Measurements from ENCODE around the gene HS2ST1.

Gene HS2ST1

DNA sequence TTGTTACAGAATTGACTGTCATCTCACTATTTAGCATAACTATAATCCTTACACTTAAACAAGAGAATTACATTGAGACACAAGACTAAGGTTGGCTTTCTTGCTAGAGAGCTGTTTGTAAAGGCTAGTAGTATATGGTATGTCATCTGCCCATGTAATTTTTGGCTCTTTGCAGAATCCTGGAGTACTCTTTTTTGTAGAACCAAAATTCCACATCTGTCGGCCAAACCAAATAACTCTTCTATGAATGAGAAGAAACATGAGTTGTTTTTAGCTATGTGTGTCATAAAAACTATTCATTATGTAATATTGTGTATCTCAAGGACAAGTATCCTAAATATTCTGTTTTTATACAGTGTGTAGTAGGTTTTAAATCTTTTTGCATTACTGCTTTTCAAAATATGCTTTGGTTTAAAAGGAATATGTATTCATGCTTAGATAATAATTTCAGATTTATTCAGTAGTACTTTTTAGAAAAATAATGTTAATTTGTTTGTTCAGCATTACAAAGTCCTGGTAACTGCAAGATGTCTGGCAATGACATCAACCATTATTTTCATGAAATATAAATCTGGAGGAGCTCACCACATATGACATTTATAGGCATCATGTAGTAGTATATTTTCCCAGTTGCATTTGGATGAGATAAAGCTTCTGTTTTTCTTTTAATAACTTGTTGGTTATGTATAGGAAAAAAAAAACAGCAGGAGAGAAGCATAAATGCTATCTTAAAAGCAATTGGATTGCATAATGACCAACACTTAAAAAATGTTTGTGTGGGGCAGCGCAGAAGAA lies 159.8 kb downstream of the HS2ST1 start:
- no peak for DNase-seq

DNA sequence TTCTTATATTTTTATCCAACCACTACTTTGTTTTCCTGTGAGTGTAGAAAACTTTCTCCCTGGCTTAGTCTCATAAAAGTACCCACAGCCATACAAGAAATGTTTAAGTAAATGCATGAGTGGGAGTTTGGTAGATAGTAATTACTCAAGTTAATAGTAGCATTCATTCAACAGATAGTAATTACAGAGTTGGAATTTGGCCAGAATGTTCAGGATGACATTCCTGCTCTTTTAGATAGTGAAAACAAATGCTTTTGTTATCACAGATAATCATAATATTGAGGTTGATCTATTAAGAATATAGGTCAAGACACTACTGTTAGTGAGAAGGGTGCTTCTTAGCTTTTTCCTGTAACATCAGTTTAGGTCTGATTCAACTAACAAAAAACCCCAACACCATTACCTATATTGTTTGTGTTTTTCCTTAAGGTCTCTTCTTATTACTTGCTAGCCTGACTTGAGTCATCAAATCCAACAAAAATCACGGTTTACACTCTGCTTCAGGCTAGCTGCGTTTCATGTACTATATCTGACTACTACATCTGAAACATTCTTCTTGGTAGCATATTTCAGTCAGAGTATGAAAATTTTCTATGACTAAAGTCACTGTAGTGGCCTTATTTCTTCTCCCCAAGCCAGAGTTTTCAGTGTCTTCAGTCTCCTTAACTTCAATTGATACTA lies 163.7 kb downstream of the HS2ST1 start:
- DNase-seq = no peak

DNA sequence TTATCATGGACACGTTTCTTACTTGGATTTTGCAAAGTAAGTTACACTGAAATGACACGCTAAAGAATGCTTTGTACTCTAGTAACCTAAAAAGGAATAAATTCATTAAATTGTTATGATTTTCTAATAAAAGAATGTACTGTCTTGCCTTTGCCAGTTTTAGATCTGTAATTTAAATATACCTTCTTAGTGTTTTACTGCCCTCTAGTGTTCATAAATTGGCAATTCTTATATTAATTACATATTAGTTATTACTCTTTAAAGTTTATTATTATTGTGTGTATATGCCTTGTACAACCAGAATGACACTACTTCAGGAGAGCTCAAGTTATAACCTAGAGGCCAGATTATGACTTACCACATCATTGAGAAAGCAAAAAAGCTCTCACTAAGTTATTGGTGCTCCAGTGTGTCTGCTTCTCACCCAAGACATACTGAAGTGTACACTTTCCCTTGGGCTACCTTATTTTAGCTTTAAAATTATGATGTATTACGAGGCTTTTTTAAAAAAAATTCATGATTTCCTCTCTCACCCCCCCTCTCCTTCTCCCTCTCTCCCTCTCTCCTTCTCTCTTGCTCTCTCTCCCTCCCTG lies 169.9 kb downstream of the HS2ST1 start:
- no peak for DNase-seq

DNA sequence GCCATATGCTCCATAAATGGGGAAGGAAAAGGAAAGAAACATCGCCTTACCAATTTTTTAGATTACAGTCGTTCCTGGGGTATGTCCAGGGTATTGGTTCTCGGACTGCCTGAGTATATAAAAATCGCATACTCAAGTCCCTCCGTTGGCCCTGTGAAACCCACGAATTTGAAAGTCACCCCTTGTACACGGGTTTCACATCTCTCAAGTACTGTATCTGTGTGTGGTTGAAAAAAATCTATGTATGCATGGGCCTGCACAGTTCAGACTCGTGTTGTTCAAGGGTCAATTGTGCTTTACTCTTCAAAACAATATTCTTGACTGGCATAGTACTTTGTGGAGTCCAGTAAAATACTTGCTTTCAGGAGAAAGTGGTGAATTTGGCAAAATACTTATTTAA lies 171.7 kb downstream of the HS2ST1 start:
- DNase-seq = no peak

DNA sequence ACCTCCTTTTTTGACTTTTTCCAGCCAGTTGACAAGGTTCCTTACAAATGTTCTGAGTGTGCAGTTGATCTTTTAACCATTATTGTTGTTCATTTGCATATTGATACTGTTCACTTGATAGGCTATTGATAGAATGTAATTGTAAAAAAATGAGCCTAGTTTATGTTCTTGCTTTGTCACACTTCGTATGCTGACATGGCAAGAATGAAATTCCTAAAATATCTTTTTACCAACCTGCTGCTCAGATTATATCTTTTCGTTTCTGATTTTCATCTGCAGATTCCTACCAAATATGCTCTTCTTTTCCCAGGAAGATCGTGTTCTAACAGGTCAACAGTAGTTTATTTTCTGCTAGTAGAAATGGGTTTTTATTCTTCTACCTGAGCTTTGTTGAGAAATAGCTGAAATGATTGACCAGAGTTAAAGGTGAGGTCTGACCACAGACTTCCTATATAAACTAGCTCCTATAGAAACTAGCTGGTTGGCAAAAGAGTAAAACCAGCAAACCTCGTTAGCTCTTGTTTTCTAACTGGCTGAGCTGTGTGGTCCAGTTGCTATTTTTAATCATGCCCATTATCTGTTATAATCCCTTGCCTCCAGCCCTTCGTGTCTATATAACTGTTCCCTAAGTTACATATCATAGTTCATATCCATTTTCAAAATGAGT lies 174.8 kb downstream of the HS2ST1 start:
- DNase-seq = no peak

DNA sequence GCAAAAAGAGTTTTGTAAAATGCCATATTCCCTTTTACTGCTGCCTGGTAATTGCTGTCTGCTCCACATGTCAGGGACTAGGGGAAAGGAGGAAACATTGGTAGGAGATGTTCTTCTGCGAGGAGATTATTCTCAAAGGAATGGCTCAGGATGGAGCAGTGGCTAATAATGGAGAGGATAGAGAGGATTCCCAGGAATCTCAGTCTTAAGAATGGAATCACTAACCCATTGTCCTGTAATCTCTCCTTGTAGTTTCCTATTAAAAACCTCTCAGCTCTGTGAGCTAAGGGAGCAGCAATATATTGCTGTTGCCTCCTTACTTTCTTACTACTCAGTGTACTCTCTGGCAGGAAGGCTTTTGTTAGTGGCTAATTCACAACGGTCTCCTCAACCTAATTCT lies 175.4 kb downstream of the HS2ST1 start:
- DNase-seq = no peak

DNA sequence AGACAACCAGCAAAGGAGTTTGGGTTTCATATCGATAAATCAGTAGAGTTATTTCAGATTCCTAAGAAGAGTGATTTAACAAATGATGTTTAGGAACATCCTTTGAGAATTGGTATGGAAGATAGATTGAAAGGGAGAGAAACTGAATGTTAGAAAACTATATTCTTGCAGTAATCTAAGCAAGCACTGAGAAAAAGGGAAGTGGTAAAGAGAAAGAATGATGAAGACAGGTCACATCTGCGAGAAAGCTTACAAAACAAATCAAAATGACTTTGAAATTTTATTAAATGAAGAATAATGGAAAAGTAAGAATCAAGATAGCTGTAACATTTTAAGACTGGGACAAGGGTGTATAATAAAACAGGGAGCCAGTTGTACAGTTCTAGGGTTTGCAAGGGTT lies 177.0 kb downstream of the HS2ST1 start:
- DNase-seq = no peak

DNA sequence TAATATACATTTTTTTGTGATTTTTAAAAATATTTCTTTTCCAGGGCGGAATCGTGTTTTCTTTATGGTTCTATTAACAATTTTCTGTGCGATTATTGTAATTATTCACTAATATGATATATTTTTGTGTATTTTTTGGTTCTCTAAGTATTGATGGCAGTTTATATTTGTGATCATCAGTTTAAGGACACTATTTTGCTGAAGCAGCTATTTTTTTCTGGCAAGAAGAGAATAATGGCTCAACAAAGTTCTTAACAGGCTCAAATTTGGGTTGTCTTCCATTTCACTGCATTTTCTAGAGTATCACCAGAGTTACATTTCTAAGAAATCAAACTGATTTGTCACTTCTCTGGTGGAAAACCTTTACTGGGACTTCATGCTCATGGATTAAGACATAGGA lies 178.4 kb downstream of the HS2ST1 start:
- DNase-seq = no peak

DNA sequence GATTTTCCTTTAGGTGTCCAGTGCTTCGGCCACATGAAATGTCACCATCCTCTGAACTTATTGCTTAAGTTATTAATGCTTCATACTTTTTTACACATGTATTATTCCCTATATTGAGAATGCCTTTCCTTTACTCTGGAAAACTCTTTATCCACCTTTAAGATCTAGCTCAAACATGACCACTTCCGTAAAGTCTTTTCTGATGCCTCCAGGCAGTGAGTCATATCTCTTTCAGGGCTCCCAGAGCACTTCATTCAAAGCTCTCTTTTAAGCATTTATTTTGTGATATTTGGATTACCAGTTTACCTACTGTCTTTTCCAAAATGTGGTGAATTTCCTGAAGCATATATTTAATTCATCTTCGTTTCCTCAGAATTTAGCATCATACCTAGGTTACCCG lies 178.9 kb downstream of the HS2ST1 start:
- no peak for DNase-seq

DNA sequence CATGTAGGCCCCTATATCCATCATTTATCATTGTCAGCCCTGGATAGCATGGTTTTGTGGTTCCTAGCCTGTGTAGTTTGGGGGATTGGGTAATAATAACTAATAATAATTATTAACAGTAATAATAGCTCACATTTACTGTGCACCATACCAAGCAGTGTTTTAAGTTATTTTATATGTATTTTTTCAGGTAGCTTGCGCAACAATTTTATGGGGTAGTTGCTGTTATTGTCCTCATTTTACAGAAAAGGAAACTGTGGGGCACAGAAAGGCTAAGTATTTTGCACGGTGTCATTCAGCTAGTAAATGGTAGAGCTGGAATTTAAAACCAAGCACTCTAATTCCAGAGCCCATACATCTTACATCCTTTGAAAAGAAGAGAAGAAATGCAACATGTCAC lies 179.8 kb downstream of the HS2ST1 start:
- no peak for DNase-seq

DNA sequence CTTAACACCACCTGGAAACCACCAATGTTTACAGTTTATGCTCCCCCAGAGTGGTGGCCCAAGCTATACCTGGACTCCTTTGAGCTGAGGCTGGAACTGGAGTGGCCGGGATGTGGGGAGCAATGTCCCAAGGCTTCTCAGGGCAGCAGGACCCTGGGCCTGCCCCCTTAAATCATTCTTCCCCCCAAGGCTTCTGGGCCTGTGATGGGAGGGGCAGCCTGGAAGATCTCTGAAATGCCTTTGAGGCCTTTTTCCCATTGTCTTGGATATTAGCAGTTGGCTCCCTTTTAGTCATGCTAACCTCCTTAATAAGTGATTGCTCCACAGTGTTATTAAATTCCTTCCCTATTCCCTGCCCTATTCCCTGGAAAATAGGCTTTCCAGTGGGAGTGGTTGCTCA lies 185.8 kb downstream of the HS2ST1 start:
- DNase-seq = no peak

DNA sequence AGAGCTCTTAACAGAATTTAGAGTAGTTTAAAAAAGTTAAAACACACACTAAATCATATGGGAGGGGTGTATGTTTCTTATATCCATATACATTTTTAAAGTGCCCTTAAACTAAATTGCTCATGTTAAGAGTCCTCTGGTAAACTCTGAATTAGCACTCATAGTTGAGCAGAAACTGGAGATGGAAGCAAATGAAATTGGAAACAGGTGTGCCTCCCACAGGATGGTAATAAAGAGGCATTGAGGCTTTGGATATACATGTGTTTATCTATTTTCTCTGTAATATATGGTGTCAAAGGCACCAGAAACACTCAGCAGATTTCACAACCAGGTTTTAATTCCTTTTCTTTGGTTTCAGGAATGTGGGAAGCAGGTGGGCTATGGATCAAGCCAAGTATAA lies 188.6 kb downstream of the HS2ST1 start:
- no peak for DNase-seq

DNA sequence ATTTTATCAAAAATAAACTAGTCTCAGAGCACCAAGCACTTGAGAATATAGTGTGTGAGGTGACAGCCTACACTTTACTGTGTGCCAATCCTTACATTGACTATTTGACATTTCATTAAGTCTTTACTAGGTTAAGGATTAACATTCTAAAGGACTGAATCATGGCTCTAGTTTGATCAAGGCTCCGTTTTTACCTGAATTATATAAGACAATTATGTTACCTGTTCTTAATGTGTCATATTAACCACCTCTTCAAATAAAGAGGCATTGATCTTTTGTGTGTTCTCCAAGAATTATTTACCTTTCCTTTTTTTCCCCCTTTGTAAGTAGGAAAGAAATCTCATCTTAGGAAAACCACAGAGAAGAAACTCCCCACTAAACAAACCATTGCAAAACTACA lies 189.7 kb downstream of the HS2ST1 start:
- DNase-seq = no peak

DNA sequence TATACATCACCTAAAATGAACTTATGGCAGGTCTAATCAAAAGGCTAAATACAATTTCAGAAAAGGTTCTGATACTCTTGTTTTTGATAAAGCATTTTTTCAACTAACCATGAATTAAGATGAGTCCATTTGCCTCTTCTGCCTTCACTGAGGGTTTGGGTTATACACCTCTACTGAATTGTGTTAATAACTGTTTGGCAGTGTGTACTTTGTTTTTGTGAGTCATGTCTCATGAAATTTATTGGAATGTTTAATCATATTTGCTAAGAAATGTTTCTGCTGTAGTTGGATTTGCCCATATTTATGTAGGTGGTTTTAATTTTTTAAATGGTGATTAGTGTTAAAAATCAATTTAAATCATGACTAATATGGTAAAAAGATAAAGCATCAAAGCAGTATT lies 190.5 kb downstream of the HS2ST1 start:
- no peak for DNase-seq

DNA sequence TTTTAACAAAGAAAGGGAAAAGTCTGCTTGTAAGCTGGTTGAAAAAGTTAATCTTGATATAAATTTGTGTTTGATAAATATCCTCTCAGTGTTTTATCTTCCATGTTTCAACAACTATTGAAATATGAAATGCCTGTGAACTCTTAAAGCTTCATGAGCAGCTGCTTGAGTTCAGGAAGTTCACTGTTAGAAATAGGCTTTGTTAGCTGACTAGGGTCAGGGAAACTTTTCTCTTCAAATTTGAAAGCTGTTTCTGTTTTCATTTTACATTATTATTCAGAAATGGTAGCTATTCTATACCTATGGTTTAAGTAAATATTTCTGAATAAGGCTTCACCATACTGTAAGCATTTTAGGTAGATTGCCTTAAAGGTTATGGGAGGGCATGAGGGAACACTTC lies 191.7 kb downstream of the HS2ST1 start:
- no peak for DNase-seq

DNA sequence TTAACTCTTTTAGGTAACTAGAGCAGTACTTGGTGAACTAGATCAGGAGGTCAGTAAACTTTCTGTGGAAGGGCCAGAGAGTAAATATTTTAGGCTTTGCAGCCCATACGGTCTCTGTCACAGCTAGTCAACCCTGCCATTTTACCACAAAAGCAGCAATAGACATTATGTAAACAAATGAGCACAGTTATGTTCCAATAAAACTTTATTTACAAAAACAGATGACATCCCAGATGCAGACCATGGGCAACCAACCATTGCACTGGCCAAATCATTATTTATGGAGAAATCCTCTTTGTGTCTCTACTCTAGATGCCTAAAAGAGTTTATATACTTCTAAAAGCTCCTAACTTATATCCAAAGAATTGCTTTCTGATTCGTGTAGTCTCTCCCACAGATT lies 192.4 kb downstream of the HS2ST1 start:
- no peak for DNase-seq

DNA sequence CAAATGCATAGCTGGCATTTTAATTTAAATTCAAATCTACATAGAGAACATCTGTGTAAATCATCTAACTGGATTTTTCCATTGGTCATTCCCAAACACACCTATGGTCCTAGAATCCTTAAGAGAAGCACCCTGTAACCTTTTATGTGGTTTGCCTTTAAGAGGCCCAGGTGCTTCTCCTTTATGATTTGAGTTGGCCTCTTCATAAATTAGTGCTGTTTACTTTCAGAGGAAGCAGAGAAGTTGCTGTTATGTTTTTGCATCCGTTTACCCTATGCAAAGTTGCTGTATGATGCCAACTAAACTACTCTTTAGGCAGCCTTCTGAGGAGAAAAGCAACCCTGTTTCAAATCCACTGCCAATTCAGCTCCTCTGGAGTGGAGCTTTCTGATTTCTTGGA lies 193.8 kb downstream of the HS2ST1 start:
- no peak for DNase-seq

DNA sequence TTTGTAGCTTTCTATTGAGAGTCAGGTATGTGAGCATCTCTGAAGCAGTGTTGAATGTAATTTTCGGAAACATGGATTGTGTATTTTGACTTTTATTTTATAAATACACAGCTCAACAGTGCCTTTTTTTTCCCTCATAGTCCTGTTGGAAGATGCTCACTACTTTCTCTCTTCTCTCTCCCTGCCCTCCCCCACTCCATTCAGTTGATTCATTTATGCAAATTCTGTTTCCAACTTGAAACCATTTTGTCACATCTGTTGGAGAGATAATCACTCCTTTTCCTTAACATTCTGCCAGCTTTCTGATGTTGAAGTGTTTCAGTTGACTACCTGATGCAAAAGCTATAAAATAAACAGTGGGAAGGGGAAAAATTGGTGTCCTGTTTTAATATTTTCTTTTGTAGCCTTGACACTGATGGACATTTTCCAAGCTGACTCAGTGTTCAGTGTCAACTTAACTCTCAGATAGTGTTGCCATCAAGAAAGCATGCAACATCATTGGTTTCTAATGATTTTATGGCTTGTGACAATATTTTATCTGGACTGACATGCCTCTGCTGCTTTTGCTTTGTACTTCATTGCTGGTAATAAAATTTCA lies 194.5 kb downstream of the HS2ST1 start:
- DNase-seq = no peak

DNA sequence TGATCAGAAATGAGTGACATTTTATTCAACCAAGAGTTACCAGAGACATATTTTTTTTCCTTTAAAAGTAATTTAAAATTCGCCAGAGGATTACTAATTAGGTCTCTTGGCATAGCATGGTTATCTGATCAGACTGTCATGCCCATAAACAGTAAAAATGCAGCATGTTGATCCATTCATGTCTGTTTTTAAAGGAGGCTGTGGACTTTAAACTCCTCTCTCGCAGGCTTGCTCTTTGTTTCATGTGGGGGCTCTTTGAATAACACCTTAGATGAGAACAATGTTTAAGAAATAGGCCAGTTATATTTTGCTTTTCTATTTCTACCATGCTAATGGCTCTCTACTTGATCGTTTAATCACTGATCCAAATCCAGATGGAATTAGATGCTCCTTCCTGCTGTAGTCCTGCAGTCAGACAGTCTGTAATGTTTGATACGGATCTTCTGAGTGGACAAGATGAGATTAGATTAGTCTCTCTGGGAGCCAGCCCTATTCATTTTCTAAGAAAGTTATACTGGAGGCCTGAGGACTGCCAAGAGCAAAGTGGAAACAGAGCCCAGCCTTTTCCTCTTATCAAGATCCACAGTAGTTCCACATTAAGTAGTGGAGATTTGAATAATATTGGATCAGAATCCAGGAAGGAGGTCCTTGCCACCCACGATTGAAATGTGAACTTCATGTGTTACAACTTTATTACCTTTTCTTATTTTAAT lies 197.4 kb downstream of the HS2ST1 start:
- DNase-seq = no peak

DNA sequence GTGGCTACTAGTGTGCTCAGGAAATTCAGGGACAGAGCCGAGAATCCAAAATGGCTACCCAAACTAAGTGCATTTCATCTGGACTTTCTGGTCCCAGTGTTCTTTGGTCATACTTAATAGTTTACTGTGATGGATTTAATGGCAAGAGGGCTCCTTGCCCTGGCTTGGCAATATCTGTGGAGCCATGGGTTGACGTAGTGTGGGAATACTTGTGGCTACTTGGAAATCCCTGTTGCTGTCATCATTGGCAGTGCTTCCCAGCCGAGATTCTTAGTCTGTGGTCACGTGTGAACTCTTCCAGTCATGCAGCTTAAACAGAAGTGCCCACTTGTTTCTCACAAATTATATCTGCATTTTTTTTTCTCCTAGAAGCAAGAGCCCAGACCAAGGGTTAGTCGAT lies 198.9 kb downstream of the HS2ST1 start:
- no peak for DNase-seq

DNA sequence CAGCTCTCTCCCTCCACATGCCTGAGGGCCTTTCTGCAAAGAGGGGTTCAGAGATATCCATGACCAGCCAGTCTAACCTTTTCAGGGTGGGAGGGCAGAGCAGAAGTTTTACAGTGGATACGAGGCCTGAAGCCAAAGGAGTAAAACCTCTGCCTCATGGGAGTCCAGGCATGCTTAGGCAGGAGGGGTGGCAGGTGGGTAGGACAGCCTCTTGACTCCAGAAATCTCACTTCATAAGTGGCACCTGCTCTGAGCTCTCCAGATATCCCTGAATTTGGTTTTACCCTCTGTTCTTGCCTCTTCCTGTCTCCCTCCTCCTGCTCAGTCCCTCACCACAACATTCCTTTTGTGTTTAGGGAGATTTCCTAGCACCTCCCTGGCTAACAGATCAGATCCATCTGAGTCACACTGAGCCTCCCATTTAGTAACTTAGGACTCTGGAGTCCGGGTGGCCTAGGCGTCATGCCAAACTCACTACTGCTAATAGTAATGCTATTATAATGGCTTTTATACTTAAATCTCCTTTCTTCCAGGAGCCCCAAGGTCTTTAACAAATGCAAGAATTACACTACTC lies 201.0 kb downstream of the HS2ST1 start:
- DNase-seq = no peak

DNA sequence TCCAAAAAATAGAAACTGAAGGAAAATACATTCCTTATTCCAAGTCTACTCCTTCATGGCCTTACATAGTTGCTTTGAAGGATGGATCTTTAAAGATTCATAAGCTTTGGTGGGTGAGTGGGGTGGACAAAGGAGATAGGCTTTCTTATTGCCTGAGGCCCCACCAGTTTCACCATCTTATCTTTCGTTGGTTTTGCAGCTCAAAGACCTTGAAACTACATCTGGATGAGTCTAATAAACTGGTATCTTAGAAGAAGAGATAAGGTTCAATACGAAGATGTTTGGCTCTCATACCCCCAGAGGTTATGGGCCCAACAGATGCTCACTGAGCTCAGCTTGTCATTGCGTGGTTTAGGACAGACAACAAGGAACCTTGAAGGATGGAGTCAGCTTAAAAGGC lies 201.5 kb downstream of the HS2ST1 start:
- DNase-seq = no peak
